Trophoblast cell (in vitro differentiated cells and primary cell): ENCODE data around the gene PKNOX1. TPM values are rescaled to one million over a fixed set of nuclear protein-coding genes. Genes with fewer than 3 reads are reported as not detected.
"Not testable (repeated sequence)": the region's sequence is repeated elsewhere in the genome, so short reads cannot be mapped to it uniquely, and the experiment has no call there.

Experiments used
- DNase-seq, 2 donors: peaks; one replicate each; pipeline ENCODE4 v3.0.0-alpha.2; 2016
- H2AFZ ChIP-seq: 2 replicates; pipeline ENCODE4 v1.6.1; 2013; ENCODE audit warnings: low read length, moderate library complexity, mild to moderate bottlenecking; ENCODE audit not compliant: insufficient read depth, poor library complexity
- H2AK5ac ChIP-seq: 2 replicates; pipeline ENCODE4 v1.6.1; 2013; ENCODE audit warnings: mild to moderate bottlenecking, low read length
- H2BK120ac ChIP-seq: 2 replicates; pipeline ENCODE4 v1.6.1; 2013; ENCODE audit warnings: low read length, mild to moderate bottlenecking, moderate library complexity; ENCODE audit not compliant: insufficient read depth, poor library complexity
- H2BK12ac ChIP-seq: 2 replicates; pipeline ENCODE4 v1.6.1; 2013; ENCODE audit warnings: mild to moderate bottlenecking, low read length, moderate library complexity
- H2BK5ac ChIP-seq: 2 replicates; pipeline ENCODE4 v1.6.1; 2013; ENCODE audit warnings: low read length, low read depth, moderate library complexity, mild to moderate bottlenecking; ENCODE audit not compliant: poor library complexity
- H3K14ac ChIP-seq: 2 replicates; pipeline ENCODE4 v1.6.1; 2013; ENCODE audit warnings: mild to moderate bottlenecking, low read length
- H3K18ac ChIP-seq: 2 replicates; pipeline ENCODE4 v1.6.1; 2013; ENCODE audit warnings: mild to moderate bottlenecking, low read length
- H3K23ac ChIP-seq: 2 replicates; pipeline ENCODE4 v1.6.1; 2013; ENCODE audit warnings: low read length
- H3K27ac ChIP-seq: 2 replicates; pipeline ENCODE4 v1.5.1; 2013; ENCODE audit warnings: low read depth, mild to moderate bottlenecking, inconsistent platforms, low read length, moderate library complexity
- H3K27me3 ChIP-seq: 2 replicates; pipeline ENCODE4 v1.6.1; 2013; ENCODE audit warnings: inconsistent platforms, mild to moderate bottlenecking, low read length, moderate library complexity; ENCODE audit not compliant: insufficient read depth
- H3K36me3 ChIP-seq, 2 experiments: 1 replicate in 1 of 2; 2 replicates in 1 of 2; pipeline ENCODE4 v1.6.1; 2013; ENCODE audit warnings: low read length in 2 of 2, mild to moderate bottlenecking in 2 of 2, moderate library complexity in 1 of 2; ENCODE audit not compliant: insufficient read depth in 2 of 2, control insufficient read depth in 1 of 2
- H3K4ac ChIP-seq: 2 replicates; pipeline ENCODE4 v1.6.1; 2013; ENCODE audit warnings: low read depth, mild to moderate bottlenecking, low read length, moderate library complexity
- H3K4me1 ChIP-seq, 2 experiments: 1 replicate in 1 of 2; 2 replicates in 1 of 2; pipeline ENCODE4 v1.6.1; 2013; ENCODE audit warnings: low read length in 2 of 2, mild to moderate bottlenecking in 2 of 2, moderate library complexity in 1 of 2; ENCODE audit not compliant: insufficient read depth in 2 of 2, control insufficient read depth in 1 of 2
- H3K4me2 ChIP-seq: 2 replicates; pipeline ENCODE4 v1.6.1; 2013; ENCODE audit warnings: inconsistent platforms, mild to moderate bottlenecking, low read length, moderate library complexity
- H3K4me3 ChIP-seq: 2 replicates; pipeline ENCODE4 v1.5.1; 2013; ENCODE audit warnings: mild to moderate bottlenecking, low read depth, low read length, inconsistent platforms
- H3K79me1 ChIP-seq: one replicate; pipeline ENCODE4 v1.6.1; 2013; ENCODE audit warnings: low read length
- H3K79me2 ChIP-seq: 2 replicates; pipeline ENCODE4 v1.6.1; 2013; ENCODE audit warnings: low read length, mild to moderate bottlenecking; ENCODE audit not compliant: control insufficient read depth, insufficient read depth, poor library complexity
- H3K9ac ChIP-seq: 2 replicates; pipeline ENCODE4 v1.6.1; 2013; ENCODE audit warnings: mild to moderate bottlenecking, low read length
- H3K9me3 ChIP-seq: 2 replicates; pipeline ENCODE4 v1.6.1; 2013; ENCODE audit warnings: low read depth, mild to moderate bottlenecking, control low read depth, inconsistent platforms, low read length; ENCODE audit not compliant: insufficient read depth
- H4K12ac ChIP-seq: 2 replicates; pipeline ENCODE4 v1.6.1; 2013; ENCODE audit warnings: low read depth, mild to moderate bottlenecking, low read length, moderate library complexity
- H4K8ac ChIP-seq: 2 replicates; pipeline ENCODE4 v1.6.1; 2013; ENCODE audit warnings: low read depth, mild to moderate bottlenecking, low read length, moderate library complexity
- H4K91ac ChIP-seq: one replicate; pipeline ENCODE4 v1.6.1; 2013; ENCODE audit warnings: low read depth, mild to moderate bottlenecking, low read length, moderate library complexity
- WGBS: extraction: QIAGEN DNeasy Blood & Tissue Kit; methylation state at CpG from one replicate; pipeline ENCODE4 v1.1.7; 2013; ENCODE audit warnings: missing lambda C conversion rate; ENCODE audit not compliant: insufficient read length, insufficient coverage; ENCODE audit errors: extremely low coverage; 5-methylcytosine and 5-hydroxymethylcytosine counted together
- polyA plus RNA-seq: library from polyadenylated mRNA; stranded (reverse); fragments of 200-250 nt; gene quantifications from 2 replicates; pipeline ENCODE4 v1.2.3, GENCODE V29; 2013

Gene PKNOX1
- polyA plus RNA-seq, result 13.4 and 13.7 TPM in 2 replicates

GRCh38 chr21:42973991-42974831, at the start of gene PKNOX1:
Gene PKNOX1, plus strand, starts transcription at chr21:42974562. Its CDS starts 29,820 bp downstream, at chr21:43004382.
- WGBS, result no CpG with 5 or more reads among the region's 106 CpGs
- Histone ChIP-seq H3K79me2 (peaks cover 6% of the 10 kb centered on the region), H3K27me3 (no peaks in the 10 kb centered on the region), H2AK5ac (peak within 1 kb of the TSS; percentile 75), H3K27ac (peak within 1 kb of the TSS; percentile 97), H2AFZ (peak within 1 kb of the TSS; percentile 67), H3K4me1 (peaks cover 11 to 15% of the 10 kb centered on the region in 2 experiments), H3K14ac (peak within 1 kb of the TSS; percentile 95), H4K8ac (peak within 1 kb of the TSS; percentile 93), H3K23ac (no peak within 1 kb of the TSS), H3K4me2 (peak within 1 kb of the TSS; percentile 70), H2BK5ac (peak within 1 kb of the TSS; percentile 94), H2BK120ac (peak within 1 kb of the TSS; percentile 94), H3K79me1 (peaks cover 15% of the 10 kb centered on the region), H3K9ac (peak within 1 kb of the TSS; percentile 91), H3K4me3 (peak within 1 kb of the TSS; percentile 77), H2BK12ac (peak within 1 kb of the TSS; percentile 78), H3K36me3 (peaks cover 0 to 3% of the 10 kb centered on the region in 2 experiments), H3K9me3 (no peaks in the 10 kb centered on the region), H4K91ac (peak within 1 kb of the TSS; percentile 93), H3K4ac (peak within 1 kb of the TSS; percentile 94), H4K12ac (peak within 1 kb of the TSS; percentile 66), H3K18ac (peak within 1 kb of the TSS; percentile 96)
- DNase-seq, result peak; percentile 98 to 99

- Histone ChIP-seq H3K4me2 (peak within 1 kb of the TSS; percentile 54), H3K4ac (peak within 1 kb of the TSS; percentile 77), H3K27me3 (no peaks in the 10 kb centered on the region), H3K79me1 (peaks cover 35% of the 10 kb centered on the region), H4K8ac (peak within 1 kb of the TSS; percentile 89), H3K4me1 (peaks cover 22 to 37% of the 10 kb centered on the region in 2 experiments), H4K91ac (peak within 1 kb of the TSS; percentile 99), H2BK12ac (peak within 1 kb of the TSS; percentile 98), H3K18ac (peak within 1 kb of the TSS; percentile 99), H3K27ac (peak within 1 kb of the TSS; percentile 98), H2AK5ac (peak within 1 kb of the TSS; percentile 97), H4K12ac (peak within 1 kb of the TSS; percentile 81), H3K36me3 (peaks cover 18 to 24% of the 10 kb centered on the region in 2 experiments), H2BK5ac (peak within 1 kb of the TSS; percentile 96), H3K23ac (no peak within 1 kb of the TSS), H3K9me3 (no peaks in the 10 kb centered on the region), H3K79me2 (peaks cover 15% of the 10 kb centered on the region), H3K9ac (no peak within 1 kb of the TSS), H2BK120ac (peak within 1 kb of the TSS; percentile 99), H3K4me3 (no peak within 1 kb of the TSS), H2AFZ (peak within 1 kb of the TSS; percentile 69), H3K14ac (peak within 1 kb of the TSS; percentile 97)
- no CpG with 5 or more reads among the region's 29 CpGs for whole genome bisulfite sequencing
- DNase-seq, result peak; percentile 97 to 98
Observed at GRCh38 chr21:42925114-42925926, 49.0 kb upstream of the PKNOX1 start, which contains the start of gene ERVH48-1. Gene ERVH48-1, minus strand, starts transcription at chr21:42925630. Its CDS starts 6,624 bp downstream, at chr21:42919006.

GRCh38 chr21:42927474-42928200, 46.7 kb upstream of the PKNOX1 start:
- Histone ChIP-seq H4K12ac (peak overlapping the region; percentile 64), H3K14ac (peak overlapping the region; percentile 92), H2BK5ac (peak overlapping the region; percentile 88), H3K4ac (peak overlapping the region; percentile 65), H3K18ac (peak overlapping the region; percentile 87), H4K8ac (peak overlapping the region; percentile 82), H3K79me2 (peaks cover 20% of the 10 kb centered on the region), H3K79me1 (peaks cover 54% of the 10 kb centered on the region), H2AFZ (peak overlapping the region; percentile 25), H3K4me1 (peaks cover 29 to 48% of the 10 kb centered on the region in 2 experiments), H3K27ac (peak overlapping the region; percentile 51), H2BK12ac (peak overlapping the region; percentile 99), H3K4me2 (peak overlapping the region; percentile 16), H4K91ac (peak overlapping the region; percentile 88), H2BK120ac (peak overlapping the region; percentile 93), H2AK5ac (peak overlapping the region; percentile 76)
- not testable (repeated sequence) for H3K27me3 ChIP-seq, H3K4me3 ChIP-seq, H3K9ac ChIP-seq, H3K36me3 ChIP-seq, H3K9me3 ChIP-seq, DNase-seq, H3K23ac ChIP-seq
- no CpG with 5 or more reads among the region's 23 CpGs for WGBS
